SHP77 treated with DMSO at 0.1 percent for 48 hours (cell line): ENCODE results near the gene NTMT2.

Source experiments
- DNase-seq: peaks from one replicate; lab custom pipeline; 2025; lab: John Stamatoyannopoulos, UW

The NTMT2 gene

GRCh38 chr1:170210142-170210541 lies 64.4 kb downstream of the NTMT2 start:
- no peak for DNase-seq

DNA sequence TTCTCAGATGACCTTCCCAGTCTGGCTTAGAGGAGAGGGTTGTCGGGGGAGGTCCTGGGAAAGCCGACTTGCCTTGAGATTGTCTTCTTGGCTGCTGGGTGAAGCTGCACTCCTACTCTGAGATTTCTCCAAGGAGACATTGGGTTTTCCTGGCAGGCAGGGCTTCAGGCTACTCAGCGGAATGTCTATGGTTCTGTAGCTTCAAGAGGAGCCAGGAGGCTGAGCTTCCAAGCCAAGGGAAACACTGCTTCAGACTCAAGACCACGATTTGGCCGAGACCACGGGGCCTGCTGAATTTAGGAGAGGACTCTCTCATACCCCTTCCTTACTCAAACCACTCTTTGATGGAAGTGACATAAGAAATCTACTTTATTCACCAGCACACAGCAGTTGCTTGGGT lies 67.8 kb downstream of the NTMT2 start:
- no peak for DNase-seq

GRCh38 chr1:170214117-170215032 lies 68.6 kb downstream of the NTMT2 start:
- no peak for DNase-seq

DNA sequence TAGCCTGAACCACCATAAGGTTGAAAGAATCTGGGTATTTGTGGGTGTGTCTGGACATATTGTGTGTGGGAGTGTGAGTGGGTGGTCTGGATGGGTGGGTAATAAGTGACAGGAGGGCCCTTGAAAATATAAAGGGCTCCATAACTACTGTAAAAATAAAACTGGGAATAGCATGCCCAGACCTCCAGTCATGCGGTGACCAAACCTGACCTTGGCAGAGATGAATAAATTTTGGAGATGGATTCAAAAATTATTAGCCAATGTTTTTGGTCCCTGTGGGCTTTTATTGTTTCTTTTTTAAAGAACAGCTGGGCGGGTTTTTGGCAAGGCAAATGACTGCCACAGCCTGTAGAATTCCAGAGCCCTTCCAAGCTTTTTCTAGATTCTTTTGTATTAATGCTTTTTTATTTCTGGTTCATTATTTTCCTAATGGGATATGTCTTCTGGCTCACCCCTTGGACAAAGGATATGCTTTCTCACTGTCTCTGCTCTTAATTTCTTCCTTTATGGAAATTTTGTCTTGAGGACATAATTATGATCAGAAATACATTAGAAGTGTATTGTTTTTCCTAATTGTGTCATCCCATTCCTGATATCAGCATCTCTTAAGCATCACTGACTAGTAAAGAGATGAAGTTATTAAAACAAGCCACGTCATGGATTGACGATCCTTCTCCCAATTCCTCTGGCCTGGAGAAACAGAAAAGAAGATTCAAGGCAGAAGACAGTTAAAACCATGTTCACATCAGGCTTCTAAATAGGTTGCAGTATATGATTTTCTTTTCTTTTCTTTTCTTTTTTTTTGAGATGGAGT lies 69.5 kb downstream of the NTMT2 start:
- DNase-seq = no peak

- DNase-seq = no peak
Measured at GRCh38 chr1:170217517-170218256, 71.9 kb downstream of the NTMT2 start.

DNA sequence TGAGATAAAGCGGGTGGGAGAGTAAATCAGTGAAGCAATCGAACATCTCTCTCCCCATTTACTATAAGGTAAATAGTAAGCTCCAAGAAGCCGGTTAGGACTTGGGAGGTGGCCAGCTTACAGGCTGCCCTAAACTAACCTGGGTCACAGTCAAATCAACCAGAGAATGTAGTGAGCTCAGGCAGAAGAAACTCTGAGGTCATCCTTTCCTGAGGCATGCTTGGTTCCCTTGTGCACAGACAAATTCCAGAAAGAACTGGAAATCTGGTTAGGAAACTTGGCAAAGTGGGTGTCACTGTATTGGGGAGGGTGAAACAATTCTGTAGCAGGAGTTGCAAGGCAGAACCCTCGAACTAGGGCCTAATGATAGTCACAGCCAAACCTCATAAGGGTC lies 72.5 kb downstream of the NTMT2 start:
- no peak for DNase-seq
